Ishikawa (cell line): ENCODE data around the gene TADA2B.

ENCODE experiments used
- CEBPB ChIP-seq: IDR thresholded peaks from 2 replicates; pipeline ENCODE4 v1.6.1; 2012
- CREB1 ChIP-seq: IDR thresholded peaks from 2 replicates; pipeline ENCODE4 v1.6.1; 2012; ENCODE audit warnings: low read depth
- EGR1 ChIP-seq: IDR thresholded peaks from 2 replicates; pipeline ENCODE4 v1.6.1; 2012
- EP300 ChIP-seq: IDR thresholded peaks from 2 replicates; pipeline ENCODE4 v1.6.1; 2012; ENCODE audit warnings: borderline replicate concordance
- FOXM1 ChIP-seq: IDR thresholded peaks from 2 replicates; pipeline ENCODE4 v1.6.1; 2012; ENCODE audit warnings: low read depth, borderline replicate concordance
- MAX ChIP-seq: IDR thresholded peaks from 2 replicates; pipeline ENCODE4 v1.6.1; 2012
- NFIC ChIP-seq: IDR thresholded peaks from 2 replicates; pipeline ENCODE4 v1.6.1; 2012
- RAD21 ChIP-seq: IDR thresholded peaks from 2 replicates; pipeline ENCODE4 v1.6.1; 2012; ENCODE audit warnings: low read depth
- REST ChIP-seq: IDR thresholded peaks from 2 replicates; pipeline ENCODE4 v1.6.1; 2012; ENCODE audit warnings: low read depth, mild to moderate bottlenecking
- TAF1 ChIP-seq: IDR thresholded peaks from 2 replicates; pipeline ENCODE4 v1.6.1; 2012; ENCODE audit warnings: low read depth, mild to moderate bottlenecking
- TCF12 ChIP-seq: IDR thresholded peaks from 2 replicates; pipeline ENCODE4 v1.6.1; 2012; ENCODE audit warnings: low read depth
- TEAD4 ChIP-seq: IDR thresholded peaks from 2 replicates; pipeline ENCODE4 v1.6.1; 2012
- USF1 ChIP-seq: IDR thresholded peaks from 2 replicates; pipeline ENCODE4 v1.6.1; 2012
- YY1 ChIP-seq: IDR thresholded peaks from 2 replicates; pipeline ENCODE4 v1.6.1; 2012; ENCODE audit warnings: low read depth
- ZBTB7A ChIP-seq: IDR thresholded peaks from 2 replicates; pipeline ENCODE4 v1.6.1; 2012; ENCODE audit warnings: low read depth

The TADA2B gene

GRCh38 chr4:7103031-7103606 is 59.9 kb downstream of the TADA2B start:
- peak; percentile 72 for TF ChIP-seq YY1
- TF ChIP-seq TEAD4 = no peak
- no peak for TF ChIP-seq EP300
- TF ChIP-seq TCF12 = no peak
- 0 out of 2 replicates have a peak, but pooled peaks have one; percentile 8 for TF ChIP-seq MAX
- TF ChIP-seq NFIC = no peak
- TF ChIP-seq FOXM1 = no peak
- TF ChIP-seq USF1 = no peak
- TF ChIP-seq RAD21 = no peak
- peak; percentile 77; the same call in 1 of the 2 replicates for TF ChIP-seq TAF1
- no peak; the same call in 1 of the 2 replicates for TF ChIP-seq ZBTB7A
- TF ChIP-seq CREB1 = no peak
- TF ChIP-seq CEBPB = no peak
- TF ChIP-seq EGR1 = no peak
- TF ChIP-seq REST = no peak

GRCh38 chr4:7103607-7104365 is 60.6 kb downstream of the TADA2B start:
- no peak for TF ChIP-seq YY1
- no peak for TF ChIP-seq TCF12
- TF ChIP-seq EGR1 = no peak
- no peak; the same call in 1 of the 2 replicates for TF ChIP-seq ZBTB7A
- TF ChIP-seq CREB1 = no peak
- no peak for TF ChIP-seq FOXM1
- peak; percentile 67 for TF ChIP-seq NFIC
- peak; percentile 30; the same call in 1 of the 2 replicates for TF ChIP-seq TEAD4
- no peak for TF ChIP-seq USF1
- TF ChIP-seq MAX = peak; percentile 45; the same call in 1 of the 2 replicates
- TF ChIP-seq EP300 = no peak
- TF ChIP-seq CEBPB = no peak
- no peak; the same call in 1 of the 2 replicates for TF ChIP-seq RAD21
- no peak for TF ChIP-seq REST
- no peak for TF ChIP-seq TAF1

GRCh38 chr4:7104366-7105031 is 61.3 kb downstream of the TADA2B start:
- TF ChIP-seq USF1 (no peak), FOXM1 (no peak), RAD21 (no peak), TAF1 (no peak), YY1 (no peak), TCF12 (no peak), ZBTB7A (no peak), CEBPB (no peak), CREB1 (no peak), EP300 (no peak), EGR1 (no peak), MAX (no peak), NFIC (no peak), TEAD4 (no peak)

- TF ChIP-seq NFIC (0 out of 2 replicates have a peak, but pooled peaks have one; percentile 34), YY1 (no peak)
These were observed 62.1 kb downstream of the TADA2B start for GRCh38 chr4:7105276-7105675.
